Measurements from ENCODE around the gene SCN5A.

GRCh38 chr3:38560996-38561717 is 88.3 kb downstream of the SCN5A start:
- TF ChIP-seq CTCF (optimal IDR thresholded peaks at IDR 0.05 in 1 of 3, IDR thresholded peaks at IDR 0.05 in 1 of 3, conservative IDR thresholded peaks at IDR 0.05 in 1 of 3; ENCODE audit: extremely low read depth in 1 of 3, insufficient read depth in 2 of 3, low read length in 3 of 3) (no peak), EZH2 (IDR thresholded peaks at IDR 0.05; ENCODE audit: low read length) (no peak)
